HCT116 (cell line): ENCODE data around the gene FBXO11.

ENCODE experiments used
- CTCF ChIP-seq, 3 experiments: fragments of 200-600 bp in 1 of 3; sonication (generic) in 1 of 3; IDR thresholded peaks in 2 of 3; conservative IDR thresholded peaks in 1 of 3; 2 replicates each; pipeline ENCODE4 v1.5.1; 2012 to 2017; ENCODE audit warnings: low read depth in 2 of 3, low read length in 2 of 3, antibody characterized with exemption in 1 of 3, borderline replicate concordance in 1 of 3, control low read depth in 1 of 3, mild to moderate bottlenecking in 1 of 3, mixed read lengths in 1 of 3, mixed run types in 1 of 3, moderate library complexity in 1 of 3; ENCODE audit not compliant: insufficient read depth in 1 of 3
- EZH2 ChIP-seq: fragments of 200-600 bp; sonication (generic); IDR thresholded peaks from 2 replicates; pipeline ENCODE4 v1.6.1; 2017; ENCODE audit warnings: antibody characterized with exemption, mixed run types
- EZH2phosphoT487 ChIP-seq: fragments of 200-600 bp; IDR thresholded peaks from 2 replicates; pipeline ENCODE4 v1.6.1; 2018; ENCODE audit warnings: antibody characterized with exemption, borderline replicate concordance
- TCF7L2 ChIP-seq: IDR thresholded peaks from 2 replicates; pipeline ENCODE4 v1.7.0; 2011; ENCODE audit warnings: borderline replicate concordance, inconsistent platforms; ENCODE audit not compliant: insufficient read depth, insufficient read length; ENCODE audit errors: extremely low read depth

DNA sequence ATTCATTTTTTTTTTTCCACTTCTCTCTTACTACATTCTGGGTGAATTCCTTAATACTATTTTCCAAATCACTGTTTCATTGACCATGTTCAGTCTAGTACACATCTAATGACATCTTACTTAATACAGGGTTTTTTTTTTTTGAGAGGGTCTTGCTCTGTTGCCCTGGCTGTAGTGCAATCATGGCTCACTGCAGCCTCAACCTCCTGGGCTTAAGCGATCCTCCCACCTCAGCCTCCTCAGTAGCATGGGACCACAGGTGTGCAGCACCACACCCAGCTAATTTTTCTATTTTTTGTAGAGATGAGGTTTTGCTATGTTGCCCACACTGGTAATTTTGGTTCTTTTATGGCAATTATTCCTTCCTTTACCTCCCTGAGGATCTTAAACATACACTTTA lies 29.4 kb downstream of the FBXO11 start:
- TF ChIP-seq CTCF (IDR thresholded peaks at IDR 0.05 in 2 of 3, conservative IDR thresholded peaks at IDR 0.05 in 1 of 3; ENCODE audit: borderline replicate concordance in 1 of 3, insufficient read depth in 1 of 3, low read depth in 2 of 3, low read length in 2 of 3) = no peak
- no peak for TF ChIP-seq EZH2phosphoT487
- TF ChIP-seq TCF7L2 = no peak
- TF ChIP-seq EZH2 = no peak
